GM12878 (cell line): ENCODE results near the gene ADA. TPM values are rescaled to one million over a fixed set of nuclear protein-coding genes. Genes with fewer than 3 reads are reported as not detected.

Experiments
- ATF7 ChIP-seq: fragments of 450-650 bp; IDR thresholded peaks from 2 replicates; pipeline ENCODE4 v1.6.1; 2016; ENCODE audit warnings: low read depth, mild to moderate bottlenecking
- BCL11A ChIP-seq: IDR thresholded peaks from 2 replicates; pipeline ENCODE4 v1.6.1; 2011; ENCODE audit warnings: low read depth, low read length
- CBFB ChIP-seq: IDR thresholded peaks from 2 replicates; pipeline ENCODE4 v1.6.1; 2016; ENCODE audit warnings: antibody characterized with exemption, low read depth
- CEBPB ChIP-seq, 2 experiments: fragments of 150-350 bp in 1 of 2; IDR thresholded peaks; 2 replicates each; pipeline ENCODE4 v1.6.1; 2012 to 2014; ENCODE audit warnings: low read depth in 2 of 2, low read length in 2 of 2, borderline replicate concordance in 1 of 2, inconsistent platforms in 1 of 2
- CREM ChIP-seq: IDR thresholded peaks from 2 replicates; pipeline ENCODE4 v1.6.1; 2014; ENCODE audit warnings: antibody characterized with exemption, low read depth
- FOXM1 ChIP-seq: IDR thresholded peaks from 2 replicates; pipeline ENCODE4 v1.6.1; 2012; ENCODE audit warnings: low read depth, mild to moderate bottlenecking, inconsistent platforms, low read length, moderate library complexity
- GABPA ChIP-seq: IDR thresholded peaks from 2 replicates; pipeline ENCODE4 v1.6.1; 2014; ENCODE audit warnings: antibody characterized with exemption, low read depth, mild to moderate bottlenecking, inconsistent platforms
- MEF2A ChIP-seq: IDR thresholded peaks from 2 replicates; pipeline ENCODE4 v1.6.1; 2011; ENCODE audit warnings: low read depth, mild to moderate bottlenecking, low read length, moderate library complexity; ENCODE audit not compliant: insufficient read depth
- RAD51 ChIP-seq: fragments of 450-650 bp; IDR thresholded peaks from 2 replicates; pipeline ENCODE4 v1.6.1; 2016; ENCODE audit warnings: moderate library complexity, mild to moderate bottlenecking, inconsistent platforms
- SP1 ChIP-seq: IDR thresholded peaks from one replicate; pipeline ENCODE4 v1.6.1; 2011; ENCODE audit warnings: low read depth, low read length
- SREBF1 ChIP-seq: IDR thresholded peaks from 2 replicates; pipeline ENCODE4 v1.6.1; 2012; ENCODE audit warnings: mild to moderate bottlenecking, low read length
- polyA plus RNA-seq, 11 experiments: library from polyadenylated mRNA; depleted of rRNA in 4 of 11; unstranded in 6 of 11; stranded (reverse) in 5 of 11; fragments of >200 nt; fragmentation: Nextera tagmentation in 4 of 11; fragmentation: Illumina TruSeq in 1 of 11; extraction: Ambion mirVana in 4 of 11; extraction: Trizol in 1 of 11; gene quantifications; 1 replicate in 1 of 11; 2 replicates in 10 of 11; pipeline versions ENCODE4 v1.2.1 to v1.2.3, GENCODE V29; 2011 to 2016; ENCODE audit warnings: inconsistent platforms in 2 of 11, missing spikeins in 2 of 11, low read depth in 1 of 11
- total RNA-seq, 4 experiments: library from RNA; depleted of rRNA in 3 of 4; stranded (reverse); fragments of >200 nt in 3 of 4; fragmentation: Illumina TruSeq in 1 of 4; extraction: Trizol in 1 of 4; gene quantifications; 2 replicates each; pipeline versions ENCODE4 v1.2.1 to v1.2.3, GENCODE V29; 2013 to 2021
- TF ChIP-seq, protein P1 (sequence below): IDR thresholded peaks from 2 replicates; pipeline ENCODE4 v1.6.1; 2011; ENCODE audit warnings: low read depth, mild to moderate bottlenecking, low read length, moderate library complexity, borderline replicate concordance; ENCODE audit errors: extremely low read depth
- TF ChIP-seq, protein P2 (sequence below): IDR thresholded peaks from 2 replicates; pipeline ENCODE4 v1.6.1; 2011; ENCODE audit warnings: borderline replicate concordance, low read depth, mild to moderate bottlenecking, moderate library complexity, low read length; ENCODE audit not compliant: insufficient read depth, poor library complexity, severe bottlenecking
- TF ChIP-seq, protein P3 (sequence below): IDR thresholded peaks from 2 replicates; pipeline ENCODE4 v1.6.1; 2012; ENCODE audit warnings: mild to moderate bottlenecking, low read depth, low read length
- TF ChIP-seq, protein P4 (sequence below): fragments of 450-650 bp; IDR thresholded peaks from 2 replicates; pipeline ENCODE4 v1.6.1; 2016; ENCODE audit warnings: mild to moderate bottlenecking
- TF ChIP-seq, protein P5 (sequence below): IDR thresholded peaks from 2 replicates; pipeline ENCODE4 v1.6.1; 2012; ENCODE audit warnings: improper control_type of control experiment, low read depth, low read length; ENCODE audit not compliant: insufficient replicate concordance

Gene ADA
- total and polyA plus RNA-seq, 10 of the 15 experiments (the other 5 are each of a cell fraction or from before 2014, with no cell fraction given) = 40.9 to 217 (median 90.8) TPM

DNA sequence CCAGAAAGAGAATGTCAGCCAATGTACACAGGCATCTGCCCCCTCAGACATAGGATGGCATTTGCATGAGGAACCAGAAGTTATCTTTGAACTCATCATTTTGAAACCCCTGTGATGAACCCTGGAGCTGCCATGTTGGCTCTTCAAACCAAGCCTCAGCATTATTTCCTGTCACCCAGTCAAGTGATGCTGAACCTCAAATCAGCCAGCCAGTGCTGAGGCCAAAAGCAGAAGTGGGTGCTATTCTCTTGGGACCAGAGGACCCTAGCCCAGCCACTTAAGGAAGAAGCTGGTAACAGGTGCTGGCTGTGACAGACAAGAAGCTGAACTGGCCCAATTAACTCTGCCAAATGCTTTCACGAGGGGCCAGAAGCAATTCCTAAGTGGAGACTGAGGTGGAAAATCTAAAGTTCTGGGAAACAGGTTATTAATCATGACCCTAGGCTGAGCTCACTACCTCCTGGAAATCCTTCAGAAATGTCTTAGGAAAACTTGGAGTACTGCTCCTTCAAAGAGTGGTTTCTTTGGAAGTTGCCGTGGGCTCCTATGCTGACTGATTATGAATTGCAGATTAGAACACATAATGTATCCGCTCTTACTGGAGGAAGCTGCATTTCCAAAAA, 65.1 kb downstream of the ADA start (continued):
- TF ChIP-seq, protein P1, sequence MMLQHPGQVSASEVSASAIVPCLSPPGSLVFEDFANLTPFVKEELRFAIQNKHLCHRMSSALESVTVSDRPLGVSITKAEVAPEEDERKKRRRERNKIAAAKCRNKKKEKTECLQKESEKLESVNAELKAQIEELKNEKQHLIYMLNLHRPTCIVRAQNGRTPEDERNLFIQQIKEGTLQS = no peak
- TF ChIP-seq, protein P2, sequence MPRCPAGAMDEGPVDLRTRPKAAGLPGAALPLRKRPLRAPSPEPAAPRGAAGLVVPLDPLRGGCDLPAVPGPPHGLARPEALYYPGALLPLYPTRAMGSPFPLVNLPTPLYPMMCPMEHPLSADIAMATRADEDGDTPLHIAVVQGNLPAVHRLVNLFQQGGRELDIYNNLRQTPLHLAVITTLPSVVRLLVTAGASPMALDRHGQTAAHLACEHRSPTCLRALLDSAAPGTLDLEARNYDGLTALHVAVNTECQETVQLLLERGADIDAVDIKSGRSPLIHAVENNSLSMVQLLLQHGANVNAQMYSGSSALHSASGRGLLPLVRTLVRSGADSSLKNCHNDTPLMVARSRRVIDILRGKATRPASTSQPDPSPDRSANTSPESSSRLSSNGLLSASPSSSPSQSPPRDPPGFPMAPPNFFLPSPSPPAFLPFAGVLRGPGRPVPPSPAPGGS = no peak
- TF ChIP-seq BCL11A = peak; percentile 83
- TF ChIP-seq CREM = peak; percentile 62
- TF ChIP-seq ATF7 = peak; percentile 75; the same call in 1 of the 2 replicates
- TF ChIP-seq, protein P3, sequence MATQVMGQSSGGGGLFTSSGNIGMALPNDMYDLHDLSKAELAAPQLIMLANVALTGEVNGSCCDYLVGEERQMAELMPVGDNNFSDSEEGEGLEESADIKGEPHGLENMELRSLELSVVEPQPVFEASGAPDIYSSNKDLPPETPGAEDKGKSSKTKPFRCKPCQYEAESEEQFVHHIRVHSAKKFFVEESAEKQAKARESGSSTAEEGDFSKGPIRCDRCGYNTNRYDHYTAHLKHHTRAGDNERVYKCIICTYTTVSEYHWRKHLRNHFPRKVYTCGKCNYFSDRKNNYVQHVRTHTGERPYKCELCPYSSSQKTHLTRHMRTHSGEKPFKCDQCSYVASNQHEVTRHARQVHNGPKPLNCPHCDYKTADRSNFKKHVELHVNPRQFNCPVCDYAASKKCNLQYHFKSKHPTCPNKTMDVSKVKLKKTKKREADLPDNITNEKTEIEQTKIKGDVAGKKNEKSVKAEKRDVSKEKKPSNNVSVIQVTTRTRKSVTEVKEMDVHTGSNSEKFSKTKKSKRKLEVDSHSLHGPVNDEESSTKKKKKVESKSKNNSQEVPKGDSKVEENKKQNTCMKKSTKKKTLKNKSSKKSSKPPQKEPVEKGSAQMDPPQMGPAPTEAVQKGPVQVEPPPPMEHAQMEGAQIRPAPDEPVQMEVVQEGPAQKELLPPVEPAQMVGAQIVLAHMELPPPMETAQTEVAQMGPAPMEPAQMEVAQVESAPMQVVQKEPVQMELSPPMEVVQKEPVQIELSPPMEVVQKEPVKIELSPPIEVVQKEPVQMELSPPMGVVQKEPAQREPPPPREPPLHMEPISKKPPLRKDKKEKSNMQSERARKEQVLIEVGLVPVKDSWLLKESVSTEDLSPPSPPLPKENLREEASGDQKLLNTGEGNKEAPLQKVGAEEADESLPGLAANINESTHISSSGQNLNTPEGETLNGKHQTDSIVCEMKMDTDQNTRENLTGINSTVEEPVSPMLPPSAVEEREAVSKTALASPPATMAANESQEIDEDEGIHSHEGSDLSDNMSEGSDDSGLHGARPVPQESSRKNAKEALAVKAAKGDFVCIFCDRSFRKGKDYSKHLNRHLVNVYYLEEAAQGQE = no peak
- TF ChIP-seq SREBF1 = no peak
- no peak for TF ChIP-seq CBFB
- TF ChIP-seq CEBPB (IDR thresholded peaks at IDR 0.05; ENCODE audit: borderline replicate concordance in 1 of 2, low read depth in 2 of 2, low read length in 2 of 2) = no peak
- peak; percentile 41; the same call in 1 of the 2 replicates for TF ChIP-seq MEF2A
- TF ChIP-seq, protein P4, sequence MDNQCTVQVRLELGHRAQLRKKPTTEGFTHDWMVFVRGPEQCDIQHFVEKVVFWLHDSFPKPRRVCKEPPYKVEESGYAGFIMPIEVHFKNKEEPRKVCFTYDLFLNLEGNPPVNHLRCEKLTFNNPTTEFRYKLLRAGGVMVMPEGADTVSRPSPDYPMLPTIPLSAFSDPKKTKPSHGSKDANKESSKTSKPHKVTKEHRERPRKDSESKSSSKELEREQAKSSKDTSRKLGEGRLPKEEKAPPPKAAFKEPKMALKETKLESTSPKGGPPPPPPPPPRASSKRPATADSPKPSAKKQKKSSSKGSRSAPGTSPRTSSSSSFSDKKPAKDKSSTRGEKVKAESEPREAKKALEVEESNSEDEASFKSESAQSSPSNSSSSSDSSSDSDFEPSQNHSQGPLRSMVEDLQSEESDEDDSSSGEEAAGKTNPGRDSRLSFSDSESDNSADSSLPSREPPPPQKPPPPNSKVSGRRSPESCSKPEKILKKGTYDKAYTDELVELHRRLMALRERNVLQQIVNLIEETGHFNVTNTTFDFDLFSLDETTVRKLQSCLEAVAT = peak; percentile 44
- TF ChIP-seq GABPA = no peak
- peak; percentile 66 for TF ChIP-seq RAD51
- peak; percentile 28 for TF ChIP-seq SP1
- TF ChIP-seq FOXM1 = no peak
- TF ChIP-seq, protein P5, sequence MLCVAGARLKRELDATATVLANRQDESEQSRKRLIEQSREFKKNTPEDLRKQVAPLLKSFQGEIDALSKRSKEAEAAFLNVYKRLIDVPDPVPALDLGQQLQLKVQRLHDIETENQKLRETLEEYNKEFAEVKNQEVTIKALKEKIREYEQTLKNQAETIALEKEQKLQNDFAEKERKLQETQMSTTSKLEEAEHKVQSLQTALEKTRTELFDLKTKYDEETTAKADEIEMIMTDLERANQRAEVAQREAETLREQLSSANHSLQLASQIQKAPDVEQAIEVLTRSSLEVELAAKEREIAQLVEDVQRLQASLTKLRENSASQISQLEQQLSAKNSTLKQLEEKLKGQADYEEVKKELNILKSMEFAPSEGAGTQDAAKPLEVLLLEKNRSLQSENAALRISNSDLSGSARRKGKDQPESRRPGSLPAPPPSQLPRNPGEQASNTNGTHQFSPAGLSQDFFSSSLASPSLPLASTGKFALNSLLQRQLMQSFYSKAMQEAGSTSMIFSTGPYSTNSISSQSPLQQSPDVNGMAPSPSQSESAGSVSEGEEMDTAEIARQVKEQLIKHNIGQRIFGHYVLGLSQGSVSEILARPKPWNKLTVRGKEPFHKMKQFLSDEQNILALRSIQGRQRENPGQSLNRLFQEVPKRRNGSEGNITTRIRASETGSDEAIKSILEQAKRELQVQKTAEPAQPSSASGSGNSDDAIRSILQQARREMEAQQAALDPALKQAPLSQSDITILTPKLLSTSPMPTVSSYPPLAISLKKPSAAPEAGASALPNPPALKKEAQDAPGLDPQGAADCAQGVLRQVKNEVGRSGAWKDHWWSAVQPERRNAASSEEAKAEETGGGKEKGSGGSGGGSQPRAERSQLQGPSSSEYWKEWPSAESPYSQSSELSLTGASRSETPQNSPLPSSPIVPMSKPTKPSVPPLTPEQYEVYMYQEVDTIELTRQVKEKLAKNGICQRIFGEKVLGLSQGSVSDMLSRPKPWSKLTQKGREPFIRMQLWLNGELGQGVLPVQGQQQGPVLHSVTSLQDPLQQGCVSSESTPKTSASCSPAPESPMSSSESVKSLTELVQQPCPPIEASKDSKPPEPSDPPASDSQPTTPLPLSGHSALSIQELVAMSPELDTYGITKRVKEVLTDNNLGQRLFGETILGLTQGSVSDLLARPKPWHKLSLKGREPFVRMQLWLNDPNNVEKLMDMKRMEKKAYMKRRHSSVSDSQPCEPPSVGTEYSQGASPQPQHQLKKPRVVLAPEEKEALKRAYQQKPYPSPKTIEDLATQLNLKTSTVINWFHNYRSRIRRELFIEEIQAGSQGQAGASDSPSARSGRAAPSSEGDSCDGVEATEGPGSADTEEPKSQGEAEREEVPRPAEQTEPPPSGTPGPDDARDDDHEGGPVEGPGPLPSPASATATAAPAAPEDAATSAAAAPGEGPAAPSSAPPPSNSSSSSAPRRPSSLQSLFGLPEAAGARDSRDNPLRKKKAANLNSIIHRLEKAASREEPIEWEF = no peak
